SK-N-SH treated with all-trans-retinoic acid at 6 μM for 48 hours (cell line): ENCODE measurements around the gene C22orf39.
A peak's percentile ranks its signal among the peaks of the same experiment; 100 is the strongest.
"Not testable (repeated sequence)": the region's sequence is repeated elsewhere in the genome, so short reads cannot be mapped to it uniquely, and the experiment has no call there.

Experiments
- ATAC-seq: fragments of 200-7000 bp; cut with Tn5 transposase; 3 replicates; pipeline ENCODE4 v1.9.1; 2020; ENCODE audit warnings: mild to moderate bottlenecking, moderate library complexity
- ARNTL ChIP-seq: fragments of 450-650 bp; formaldehyde crosslinking; IDR thresholded peaks from 2 replicates; pipeline ENCODE4 v1.5.0; 2020; ENCODE audit warnings: low read depth, mild to moderate bottlenecking, moderate library complexity, borderline replicate concordance
- BACH2 ChIP-seq: fragments of 250-450 bp; sonication (Bioruptor Pico); IDR thresholded peaks from 2 replicates; pipeline ENCODE4 v1.9.0; 2021; ENCODE audit warnings: mild to moderate bottlenecking, borderline replicate concordance
- ESRRG ChIP-seq: fragments of 250-450 bp; sonication (Bioruptor Pico); IDR thresholded peaks from 2 replicates; pipeline ENCODE4 v1.6.1; 2021; ENCODE audit warnings: mild to moderate bottlenecking
- ISL1 ChIP-seq: fragments of 250-450 bp; sonication (Bioruptor Pico); IDR thresholded peaks from 2 replicates; pipeline ENCODE4 v2.1.2; 2022; ENCODE audit warnings: mild to moderate bottlenecking, moderate library complexity
- PPARA ChIP-seq: fragments of 250-450 bp; sonication (Bioruptor Pico); IDR thresholded peaks from 2 replicates; pipeline ENCODE4 v1.5.0; 2020; ENCODE audit warnings: mild to moderate bottlenecking, borderline replicate concordance
- SNAI2 ChIP-seq: fragments of 250-450 bp; sonication (Bioruptor Pico); IDR thresholded peaks from 2 replicates; pipeline ENCODE4 v1.5.0; 2020; ENCODE audit warnings: mild to moderate bottlenecking, moderate library complexity
- TOX ChIP-seq: fragments of 250-450 bp; sonication (Bioruptor Pico); IDR thresholded peaks from 2 replicates; pipeline ENCODE4 v1.8.0; 2021; ENCODE audit warnings: mild to moderate bottlenecking, moderate library complexity, borderline replicate concordance
- ZC3H10 ChIP-seq: fragments of 250-450 bp; sonication (Bioruptor Pico); IDR thresholded peaks from 2 replicates; pipeline ENCODE4 v1.5.1; 2021; ENCODE audit warnings: mild to moderate bottlenecking, moderate library complexity
- ZFP3 ChIP-seq: fragments of 250-450 bp; sonication (Bioruptor Pico); IDR thresholded peaks from 2 replicates; pipeline ENCODE4 v1.5.0; 2020; ENCODE audit warnings: mild to moderate bottlenecking, moderate library complexity
- ZFP30 ChIP-seq: fragments of 450-650 bp; formaldehyde crosslinking; IDR thresholded peaks from 2 replicates; pipeline ENCODE4 v1.5.0; 2022; ENCODE audit warnings: mild to moderate bottlenecking, moderate library complexity
- ZNF565 ChIP-seq: fragments of 450-650 bp; formaldehyde crosslinking; conservative IDR thresholded peaks from 2 replicates; pipeline ENCODE4 v1.5.0; 2020; ENCODE audit warnings: low read depth, mild to moderate bottlenecking, moderate library complexity
- ZNF70 ChIP-seq: fragments of 450-650 bp; formaldehyde crosslinking; IDR thresholded peaks from 2 replicates; pipeline ENCODE4 v1.5.0; 2020; ENCODE audit warnings: mild to moderate bottlenecking, moderate library complexity
- TF ChIP-seq, protein P1 (sequence below): fragments of 250-450 bp; sonication (Bioruptor Pico); IDR thresholded peaks from 2 replicates; pipeline ENCODE4 v1.5.0; 2020; ENCODE audit warnings: mild to moderate bottlenecking, moderate library complexity
- TF ChIP-seq, protein P2 (sequence below): fragments of 250-450 bp; sonication (Bioruptor Pico); IDR thresholded peaks from 2 replicates; pipeline ENCODE4 v1.5.1; 2020; ENCODE audit warnings: low read depth, mild to moderate bottlenecking, moderate library complexity
- TF ChIP-seq, protein P3 (sequence below): fragments of 250-450 bp; sonication (Bioruptor Pico); IDR thresholded peaks from 2 replicates; pipeline ENCODE4 v1.5.1; 2021; ENCODE audit warnings: mild to moderate bottlenecking, moderate library complexity
- TF ChIP-seq, protein P4 (sequence below): fragments of 250-450 bp; sonication (Bioruptor Pico); IDR thresholded peaks from 2 replicates; pipeline ENCODE4 v1.8.0; 2020; ENCODE audit warnings: mild to moderate bottlenecking, moderate library complexity, borderline replicate concordance
- TF ChIP-seq, protein P5 (sequence below): fragments of 250-450 bp; sonication (Bioruptor Pico); IDR thresholded peaks from 2 replicates; pipeline ENCODE4 v1.8.0; 2021; ENCODE audit warnings: low read depth, mild to moderate bottlenecking, moderate library complexity, borderline replicate concordance

The C22orf39 gene

DNA sequence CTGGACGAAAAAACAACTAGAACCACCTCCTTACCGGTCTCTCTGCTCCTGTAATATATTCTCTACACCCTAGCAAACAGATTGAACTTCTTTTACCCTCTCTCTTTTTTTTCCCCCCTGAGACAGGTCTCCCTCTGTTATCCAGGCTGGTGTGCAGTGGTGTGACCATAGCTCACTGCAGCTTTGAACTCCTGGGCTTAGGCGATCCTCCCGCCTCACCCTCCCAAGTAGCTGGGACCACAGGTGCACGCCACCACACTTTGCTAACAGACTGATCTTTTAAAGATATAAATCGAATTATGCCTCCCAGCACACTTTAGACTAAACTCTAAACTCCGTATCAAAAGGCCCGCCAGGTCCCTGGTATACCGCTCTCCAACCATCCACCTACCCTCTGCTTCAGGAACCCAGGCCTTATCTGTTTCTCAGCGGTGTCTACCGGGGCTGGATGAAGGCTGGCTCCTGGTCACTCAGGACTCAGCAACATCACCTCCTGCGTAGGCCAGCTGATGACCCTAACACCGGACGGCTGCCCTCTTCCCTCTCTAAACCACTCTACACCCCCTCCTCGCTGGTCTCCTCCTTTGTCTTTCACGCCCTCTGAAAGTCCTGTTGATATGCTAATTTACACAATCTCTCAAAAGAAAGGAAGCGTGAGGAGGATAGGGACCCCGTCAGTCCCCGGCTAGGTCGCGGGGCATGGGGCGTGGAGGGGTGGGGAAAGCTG, 745 bp downstream of the C22orf39 start:
- TF ChIP-seq ZNF70 (CRISPR knock-in tag) (no peak), ISL1 (CRISPR knock-in tag) (no peak), PPARA (CRISPR knock-in tag) (no peak), TOX (CRISPR knock-in tag) (no peak), ARNTL (CRISPR knock-in tag) (no peak), BACH2 (CRISPR knock-in tag) (no peak), ESRRG (CRISPR knock-in tag) (no peak), SNAI2 (CRISPR knock-in tag) (no peak), ZC3H10 (CRISPR knock-in tag) (no peak), ZFP30 (CRISPR knock-in tag) (no peak), ZNF565 (CRISPR knock-in tag) (no peak), ZFP3 (CRISPR knock-in tag) (no peak)
- TF ChIP-seq, protein P1, sequence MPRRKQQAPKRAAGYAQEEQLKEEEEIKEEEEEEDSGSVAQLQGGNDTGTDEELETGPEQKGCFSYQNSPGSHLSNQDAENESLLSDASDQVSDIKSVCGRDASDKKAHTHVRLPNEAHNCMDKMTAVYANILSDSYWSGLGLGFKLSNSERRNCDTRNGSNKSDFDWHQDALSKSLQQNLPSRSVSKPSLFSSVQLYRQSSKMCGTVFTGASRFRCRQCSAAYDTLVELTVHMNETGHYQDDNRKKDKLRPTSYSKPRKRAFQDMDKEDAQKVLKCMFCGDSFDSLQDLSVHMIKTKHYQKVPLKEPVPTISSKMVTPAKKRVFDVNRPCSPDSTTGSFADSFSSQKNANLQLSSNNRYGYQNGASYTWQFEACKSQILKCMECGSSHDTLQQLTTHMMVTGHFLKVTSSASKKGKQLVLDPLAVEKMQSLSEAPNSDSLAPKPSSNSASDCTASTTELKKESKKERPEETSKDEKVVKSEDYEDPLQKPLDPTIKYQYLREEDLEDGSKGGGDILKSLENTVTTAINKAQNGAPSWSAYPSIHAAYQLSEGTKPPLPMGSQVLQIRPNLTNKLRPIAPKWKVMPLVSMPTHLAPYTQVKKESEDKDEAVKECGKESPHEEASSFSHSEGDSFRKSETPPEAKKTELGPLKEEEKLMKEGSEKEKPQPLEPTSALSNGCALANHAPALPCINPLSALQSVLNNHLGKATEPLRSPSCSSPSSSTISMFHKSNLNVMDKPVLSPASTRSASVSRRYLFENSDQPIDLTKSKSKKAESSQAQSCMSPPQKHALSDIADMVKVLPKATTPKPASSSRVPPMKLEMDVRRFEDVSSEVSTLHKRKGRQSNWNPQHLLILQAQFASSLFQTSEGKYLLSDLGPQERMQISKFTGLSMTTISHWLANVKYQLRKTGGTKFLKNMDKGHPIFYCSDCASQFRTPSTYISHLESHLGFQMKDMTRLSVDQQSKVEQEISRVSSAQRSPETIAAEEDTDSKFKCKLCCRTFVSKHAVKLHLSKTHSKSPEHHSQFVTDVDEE (CRISPR knock-in tag), result no peak
- TF ChIP-seq, protein P2, sequence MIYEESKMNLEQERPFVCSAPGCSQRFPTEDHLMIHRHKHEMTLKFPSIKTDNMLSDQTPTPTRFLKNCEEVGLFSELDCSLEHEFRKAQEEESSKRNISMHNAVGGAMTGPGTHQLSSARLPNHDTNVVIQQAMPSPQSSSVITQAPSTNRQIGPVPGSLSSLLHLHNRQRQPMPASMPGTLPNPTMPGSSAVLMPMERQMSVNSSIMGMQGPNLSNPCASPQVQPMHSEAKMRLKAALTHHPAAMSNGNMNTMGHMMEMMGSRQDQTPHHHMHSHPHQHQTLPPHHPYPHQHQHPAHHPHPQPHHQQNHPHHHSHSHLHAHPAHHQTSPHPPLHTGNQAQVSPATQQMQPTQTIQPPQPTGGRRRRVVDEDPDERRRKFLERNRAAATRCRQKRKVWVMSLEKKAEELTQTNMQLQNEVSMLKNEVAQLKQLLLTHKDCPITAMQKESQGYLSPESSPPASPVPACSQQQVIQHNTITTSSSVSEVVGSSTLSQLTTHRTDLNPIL (CRISPR knock-in tag), result no peak
- TF ChIP-seq, protein P3, sequence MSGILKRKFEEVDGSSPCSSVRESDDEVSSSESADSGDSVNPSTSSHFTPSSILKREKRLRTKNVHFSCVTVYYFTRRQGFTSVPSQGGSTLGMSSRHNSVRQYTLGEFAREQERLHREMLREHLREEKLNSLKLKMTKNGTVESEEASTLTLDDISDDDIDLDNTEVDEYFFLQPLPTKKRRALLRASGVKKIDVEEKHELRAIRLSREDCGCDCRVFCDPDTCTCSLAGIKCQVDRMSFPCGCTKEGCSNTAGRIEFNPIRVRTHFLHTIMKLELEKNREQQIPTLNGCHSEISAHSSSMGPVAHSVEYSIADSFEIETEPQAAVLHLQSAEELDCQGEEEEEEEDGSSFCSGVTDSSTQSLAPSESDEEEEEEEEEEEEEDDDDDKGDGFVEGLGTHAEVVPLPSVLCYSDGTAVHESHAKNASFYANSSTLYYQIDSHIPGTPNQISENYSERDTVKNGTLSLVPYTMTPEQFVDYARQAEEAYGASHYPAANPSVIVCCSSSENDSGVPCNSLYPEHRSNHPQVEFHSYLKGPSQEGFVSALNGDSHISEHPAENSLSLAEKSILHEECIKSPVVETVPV (CRISPR knock-in tag), result no peak
- TF ChIP-seq, protein P4, sequence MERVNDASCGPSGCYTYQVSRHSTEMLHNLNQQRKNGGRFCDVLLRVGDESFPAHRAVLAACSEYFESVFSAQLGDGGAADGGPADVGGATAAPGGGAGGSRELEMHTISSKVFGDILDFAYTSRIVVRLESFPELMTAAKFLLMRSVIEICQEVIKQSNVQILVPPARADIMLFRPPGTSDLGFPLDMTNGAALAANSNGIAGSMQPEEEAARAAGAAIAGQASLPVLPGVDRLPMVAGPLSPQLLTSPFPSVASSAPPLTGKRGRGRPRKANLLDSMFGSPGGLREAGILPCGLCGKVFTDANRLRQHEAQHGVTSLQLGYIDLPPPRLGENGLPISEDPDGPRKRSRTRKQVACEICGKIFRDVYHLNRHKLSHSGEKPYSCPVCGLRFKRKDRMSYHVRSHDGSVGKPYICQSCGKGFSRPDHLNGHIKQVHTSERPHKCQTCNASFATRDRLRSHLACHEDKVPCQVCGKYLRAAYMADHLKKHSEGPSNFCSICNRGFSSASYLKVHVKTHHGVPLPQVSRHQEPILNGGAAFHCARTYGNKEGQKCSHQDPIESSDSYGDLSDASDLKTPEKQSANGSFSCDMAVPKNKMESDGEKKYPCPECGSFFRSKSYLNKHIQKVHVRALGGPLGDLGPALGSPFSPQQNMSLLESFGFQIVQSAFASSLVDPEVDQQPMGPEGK, result no peak
- TF ChIP-seq, protein P5, sequence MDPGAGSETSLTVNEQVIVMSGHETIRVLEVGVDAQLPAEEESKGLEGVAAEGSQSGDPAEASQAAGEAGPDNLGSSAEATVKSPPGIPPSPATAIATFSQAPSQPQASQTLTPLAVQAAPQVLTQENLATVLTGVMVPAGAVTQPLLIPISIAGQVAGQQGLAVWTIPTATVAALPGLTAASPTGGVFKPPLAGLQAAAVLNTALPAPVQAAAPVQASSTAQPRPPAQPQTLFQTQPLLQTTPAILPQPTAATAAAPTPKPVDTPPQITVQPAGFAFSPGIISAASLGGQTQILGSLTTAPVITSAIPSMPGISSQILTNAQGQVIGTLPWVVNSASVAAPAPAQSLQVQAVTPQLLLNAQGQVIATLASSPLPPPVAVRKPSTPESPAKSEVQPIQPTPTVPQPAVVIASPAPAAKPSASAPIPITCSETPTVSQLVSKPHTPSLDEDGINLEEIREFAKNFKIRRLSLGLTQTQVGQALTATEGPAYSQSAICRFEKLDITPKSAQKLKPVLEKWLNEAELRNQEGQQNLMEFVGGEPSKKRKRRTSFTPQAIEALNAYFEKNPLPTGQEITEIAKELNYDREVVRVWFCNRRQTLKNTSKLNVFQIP, result no peak
- peak; percentile 21 for ATAC-seq

DNA sequence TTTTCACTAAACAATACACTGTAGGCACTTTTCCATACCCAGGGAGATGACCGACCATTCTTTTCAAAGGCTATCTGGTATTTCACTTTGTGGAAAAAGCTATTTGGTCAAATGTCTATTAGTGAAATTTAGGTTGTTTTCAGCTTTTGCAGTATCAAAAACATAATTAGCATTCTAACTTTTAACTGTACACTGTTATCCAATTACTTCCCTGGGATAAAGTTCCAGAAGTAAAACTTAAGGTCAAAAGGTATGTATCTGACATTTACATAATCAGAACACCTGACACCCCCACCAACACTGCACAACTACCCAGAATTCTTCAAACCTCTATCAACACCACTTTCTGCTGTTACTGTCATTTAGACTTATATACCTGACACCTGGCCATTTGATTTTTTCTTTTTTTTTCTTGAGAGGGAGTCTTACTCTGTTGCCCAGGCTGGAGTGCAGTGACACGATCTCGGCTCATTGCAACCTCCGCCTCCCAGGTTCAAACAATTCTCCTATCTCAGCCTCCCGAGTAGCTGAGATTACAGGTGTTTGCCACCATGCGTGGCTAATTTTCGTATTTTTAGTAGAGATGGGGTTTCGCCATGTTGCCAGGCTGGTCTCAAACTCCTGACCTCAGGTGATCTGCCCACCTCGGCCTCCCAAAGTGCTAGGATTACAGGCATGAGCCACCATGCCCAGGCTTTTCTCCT, 2.1 kb downstream of the C22orf39 start:
- not testable (repeated sequence) for ATAC-seq

DNA sequence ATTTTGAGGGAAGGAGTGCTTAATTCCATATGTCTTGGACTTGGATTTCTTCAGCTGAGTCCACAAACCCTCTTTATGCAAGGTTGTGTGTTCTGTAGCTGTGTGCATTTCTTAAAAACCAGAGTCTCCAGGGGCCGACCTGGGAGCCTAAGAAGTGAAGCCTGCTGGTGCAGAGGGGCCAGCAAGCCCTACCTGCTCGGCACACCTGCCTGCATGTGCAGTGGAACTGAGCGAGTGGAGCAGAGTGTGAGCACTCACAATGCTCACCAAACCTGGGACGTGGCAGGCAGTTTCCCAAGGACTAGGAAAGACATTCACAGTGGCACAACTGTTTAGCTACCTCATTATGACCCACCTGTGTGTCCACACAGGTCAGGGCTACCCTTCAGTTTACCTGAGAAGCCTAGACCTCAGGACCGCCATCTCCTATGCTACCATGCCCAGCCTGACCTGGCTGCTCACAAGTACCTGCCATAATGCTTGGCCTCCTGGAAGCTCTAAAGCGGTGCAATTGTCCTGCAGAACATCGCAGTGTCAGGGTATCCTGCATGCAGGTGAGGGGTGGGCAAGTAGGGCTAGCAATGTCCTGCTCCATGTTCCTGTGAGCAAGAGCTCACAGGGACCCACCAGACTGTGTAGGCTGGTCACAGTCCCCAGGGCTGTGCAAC, 3.8 kb downstream of the C22orf39 start:
- no peak for TF ChIP-seq SNAI2 (CRISPR knock-in tag)
- TF ChIP-seq ESRRG (CRISPR knock-in tag), result no peak
- TF ChIP-seq ARNTL (CRISPR knock-in tag), result no peak
- TF ChIP-seq, all 23 proteins: peak for 0
- no peak for ATAC-seq
